HepG2 (cell line): ENCODE measurements around the gene SNX2. TPM values are rescaled to one million over a fixed set of nuclear protein-coding genes. Genes with fewer than 3 reads are reported as not detected.

Experiments used
- AHDC1 ChIP-seq: sonication (generic); formaldehyde crosslinking; IDR thresholded peaks from 2 replicates; pipeline ENCODE4 v1.5.1; 2020; ENCODE audit warnings: mild to moderate bottlenecking, missing genetic modification reagents, borderline replicate concordance
- HOXD1 ChIP-seq: sonication (generic); formaldehyde crosslinking; IDR thresholded peaks from 2 replicates; pipeline ENCODE4 v1.5.0; 2020; ENCODE audit warnings: missing genetic modification reagents
- PAF1 ChIP-seq: IDR thresholded peaks from 2 replicates; pipeline ENCODE4 v1.6.1; 2016; ENCODE audit warnings: missing genetic modification reagents, missing compliant biosample characterization
- SRF ChIP-seq: IDR thresholded peaks from 2 replicates; pipeline ENCODE4 v1.6.1; 2011; ENCODE audit warnings: mild to moderate bottlenecking, low read depth, low read length, moderate library complexity
- ZFP37 ChIP-seq: sonication (generic); formaldehyde crosslinking; IDR thresholded peaks from 2 replicates; pipeline ENCODE4 v1.4.0; 2020; ENCODE audit warnings: missing genetic modification reagents, borderline replicate concordance
- ZMYM2 ChIP-seq: sonication (generic); formaldehyde crosslinking; IDR thresholded peaks from 2 replicates; pipeline ENCODE4 v1.8.0; 2022; ENCODE audit warnings: mild to moderate bottlenecking, missing genetic modification reagents
- ZNF335 ChIP-seq: sonication (generic); formaldehyde crosslinking; IDR thresholded peaks from 2 replicates; pipeline ENCODE4 v1.4.0; 2020; ENCODE audit warnings: missing genetic modification reagents
- ZNF367 ChIP-seq: sonication (generic); formaldehyde crosslinking; IDR thresholded peaks from 2 replicates; pipeline ENCODE4 v1.4.0; 2020; ENCODE audit warnings: missing genetic modification reagents, borderline replicate concordance
- ZNF670 ChIP-seq: sonication (generic); formaldehyde crosslinking; IDR thresholded peaks from 2 replicates; pipeline ENCODE4 v1.8.0; 2022; ENCODE audit warnings: mild to moderate bottlenecking, missing genetic modification reagents, borderline replicate concordance
- ZNF772 ChIP-seq: sonication (generic); formaldehyde crosslinking; IDR thresholded peaks from 2 replicates; pipeline ENCODE4 v1.5.0; 2020; ENCODE audit warnings: mild to moderate bottlenecking, missing genetic modification reagents
- polyA plus RNA-seq, 8 experiments: library from polyadenylated mRNA; depleted of rRNA in 3 of 8; stranded (reverse) in 7 of 8; unstranded in 1 of 8; fragments of >200 nt; fragmentation: Illumina TruSeq in 4 of 8; extraction: Trizol in 4 of 8; gene quantifications; 2 replicates each; pipeline versions ENCODE4 v1.2.1 to v1.2.3, GENCODE V29; 2011 to 2016; ENCODE audit warnings: low read depth in 4 of 8, missing spikeins in 1 of 8, mixed read lengths in 1 of 8; ENCODE audit not compliant: insufficient read depth in 1 of 8
- total RNA-seq, 5 experiments: library from RNA; depleted of rRNA; stranded (reverse); fragments of >200 nt; fragmentation: Illumina TruSeq; extraction: Trizol; gene quantifications; 2 replicates each; pipeline ENCODE4 v1.2.3, GENCODE V29; 2016; ENCODE audit warnings: low read depth in 1 of 5
- TF ChIP-seq, protein P1 (sequence below): IDR thresholded peaks from 2 replicates; pipeline ENCODE4 v1.6.1; 2016; ENCODE audit warnings: mild to moderate bottlenecking
- TF ChIP-seq, protein P2 (sequence below), 2 experiments: sonication (generic) in 1 of 2; formaldehyde crosslinking in 1 of 2; IDR thresholded peaks; 2 replicates each; pipeline versions ENCODE4 v1.6.1 to v1.9.0; 2014 to 2022; ENCODE audit warnings: antibody characterized with exemption in 1 of 2, borderline replicate concordance in 1 of 2, inconsistent platforms in 1 of 2, low read depth in 1 of 2, missing genetic modification reagents in 1 of 2
- TF ChIP-seq, protein P3 (sequence below): sonication (generic); formaldehyde crosslinking; IDR thresholded peaks from 2 replicates; pipeline ENCODE4 v1.4.0; 2020; ENCODE audit warnings: mild to moderate bottlenecking, missing genetic modification reagents, borderline replicate concordance

SNX2 gene
- total and polyA plus RNA-seq, 2 of the 13 experiments (the other 11 are each of a cell fraction or from before 2014, with no cell fraction given): 26.4 to 78.8 TPM

DNA sequence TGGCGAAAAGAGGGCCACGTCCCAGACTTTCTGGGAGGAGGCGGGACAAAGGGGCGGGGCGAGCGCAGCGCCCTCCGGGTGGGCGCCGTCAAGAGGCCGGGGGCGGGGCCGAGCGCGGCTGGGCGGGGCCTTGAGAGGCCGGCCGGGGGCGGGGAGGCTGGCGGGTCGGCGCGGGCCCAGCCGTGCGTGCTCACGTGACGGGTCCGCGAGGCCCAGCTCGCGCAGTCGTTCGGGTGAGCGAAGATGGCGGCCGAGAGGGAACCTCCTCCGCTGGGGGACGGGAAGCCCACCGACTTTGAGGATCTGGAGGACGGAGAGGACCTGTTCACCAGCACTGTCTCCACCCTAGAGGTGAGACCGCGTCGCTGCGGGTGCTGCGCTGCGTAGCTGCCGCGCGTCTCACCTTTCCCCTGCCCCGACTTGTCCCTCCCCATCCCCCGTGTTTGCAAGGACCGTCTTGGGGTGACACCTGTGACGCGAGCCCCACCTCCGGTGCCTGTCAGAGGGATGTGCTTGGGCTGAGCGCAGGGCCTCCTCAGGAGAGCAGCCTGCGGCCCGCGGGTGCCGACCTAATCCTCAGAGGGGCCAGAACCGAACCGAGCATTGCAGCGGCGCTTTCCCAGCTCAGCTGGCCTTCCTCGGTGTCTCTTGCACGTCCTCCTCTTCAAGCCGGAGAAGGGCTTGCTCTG, at the start of gene SNX2 (continued):
- TF ChIP-seq, protein P1, sequence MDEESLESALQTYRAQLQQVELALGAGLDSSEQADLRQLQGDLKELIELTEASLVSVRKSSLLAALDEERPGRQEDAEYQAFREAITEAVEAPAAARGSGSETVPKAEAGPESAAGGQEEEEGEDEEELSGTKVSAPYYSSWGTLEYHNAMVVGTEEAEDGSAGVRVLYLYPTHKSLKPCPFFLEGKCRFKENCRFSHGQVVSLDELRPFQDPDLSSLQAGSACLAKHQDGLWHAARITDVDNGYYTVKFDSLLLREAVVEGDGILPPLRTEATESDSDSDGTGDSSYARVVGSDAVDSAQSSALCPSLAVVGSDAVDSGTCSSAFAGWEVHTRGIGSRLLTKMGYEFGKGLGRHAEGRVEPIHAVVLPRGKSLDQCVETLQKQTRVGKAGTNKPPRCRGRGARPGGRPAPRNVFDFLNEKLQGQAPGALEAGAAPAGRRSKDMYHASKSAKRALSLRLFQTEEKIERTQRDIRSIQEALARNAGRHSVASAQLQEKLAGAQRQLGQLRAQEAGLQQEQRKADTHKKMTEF (CRISPR knock-in tag): peak; percentile 38; the same call in 1 of the 2 replicates
- TF ChIP-seq, protein P2, sequence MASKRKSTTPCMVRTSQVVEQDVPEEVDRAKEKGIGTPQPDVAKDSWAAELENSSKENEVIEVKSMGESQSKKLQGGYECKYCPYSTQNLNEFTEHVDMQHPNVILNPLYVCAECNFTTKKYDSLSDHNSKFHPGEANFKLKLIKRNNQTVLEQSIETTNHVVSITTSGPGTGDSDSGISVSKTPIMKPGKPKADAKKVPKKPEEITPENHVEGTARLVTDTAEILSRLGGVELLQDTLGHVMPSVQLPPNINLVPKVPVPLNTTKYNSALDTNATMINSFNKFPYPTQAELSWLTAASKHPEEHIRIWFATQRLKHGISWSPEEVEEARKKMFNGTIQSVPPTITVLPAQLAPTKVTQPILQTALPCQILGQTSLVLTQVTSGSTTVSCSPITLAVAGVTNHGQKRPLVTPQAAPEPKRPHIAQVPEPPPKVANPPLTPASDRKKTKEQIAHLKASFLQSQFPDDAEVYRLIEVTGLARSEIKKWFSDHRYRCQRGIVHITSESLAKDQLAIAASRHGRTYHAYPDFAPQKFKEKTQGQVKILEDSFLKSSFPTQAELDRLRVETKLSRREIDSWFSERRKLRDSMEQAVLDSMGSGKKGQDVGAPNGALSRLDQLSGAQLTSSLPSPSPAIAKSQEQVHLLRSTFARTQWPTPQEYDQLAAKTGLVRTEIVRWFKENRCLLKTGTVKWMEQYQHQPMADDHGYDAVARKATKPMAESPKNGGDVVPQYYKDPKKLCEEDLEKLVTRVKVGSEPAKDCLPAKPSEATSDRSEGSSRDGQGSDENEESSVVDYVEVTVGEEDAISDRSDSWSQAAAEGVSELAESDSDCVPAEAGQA (IDR thresholded peaks at IDR 0.05; ENCODE audit: low read depth): no peak
- TF ChIP-seq, protein P2 (CRISPR knock-in tag; IDR thresholded peaks at IDR 0.05; ENCODE audit: borderline replicate concordance): no peak; the same call in 1 of the 2 replicates
- TF ChIP-seq ZNF335 (CRISPR knock-in tag): no peak
- no peak for TF ChIP-seq ZNF670
- no peak for TF ChIP-seq PAF1
- no peak for TF ChIP-seq ZFP37 (CRISPR knock-in tag)
- TF ChIP-seq AHDC1 (CRISPR knock-in tag): no peak
- TF ChIP-seq HOXD1 (CRISPR knock-in tag): peak; percentile 43; the same call in 1 of the 2 replicates
- TF ChIP-seq, protein P3, sequence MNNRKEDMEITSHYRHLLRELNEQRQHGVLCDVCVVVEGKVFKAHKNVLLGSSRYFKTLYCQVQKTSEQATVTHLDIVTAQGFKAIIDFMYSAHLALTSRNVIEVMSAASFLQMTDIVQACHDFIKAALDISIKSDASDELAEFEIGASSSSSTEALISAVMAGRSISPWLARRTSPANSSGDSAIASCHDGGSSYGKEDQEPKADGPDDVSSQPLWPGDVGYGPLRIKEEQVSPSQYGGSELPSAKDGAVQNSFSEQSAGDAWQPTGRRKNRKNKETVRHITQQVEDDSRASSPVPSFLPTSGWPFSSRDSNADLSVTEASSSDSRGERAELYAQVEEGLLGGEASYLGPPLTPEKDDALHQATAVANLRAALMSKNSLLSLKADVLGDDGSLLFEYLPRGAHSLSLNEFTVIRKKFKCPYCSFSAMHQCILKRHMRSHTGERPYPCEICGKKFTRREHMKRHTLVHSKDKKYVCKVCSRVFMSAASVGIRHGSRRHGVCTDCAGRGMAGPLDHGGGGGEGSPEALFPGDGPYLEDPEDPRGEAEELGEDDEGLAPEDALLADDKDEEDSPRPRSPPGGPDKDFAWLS: no peak
- TF ChIP-seq ZNF367 (CRISPR knock-in tag): no peak
- TF ChIP-seq SRF: no peak
- TF ChIP-seq ZNF772: peak; percentile 35; the same call in 1 of the 2 replicates
- TF ChIP-seq ZMYM2: no peak
